ENCODE measurements around the gene CAMK1. TPM values are rescaled to one million over a fixed set of nuclear protein-coding genes. Genes with fewer than 3 reads are reported as not detected.

CAMK1 gene
- total RNA-seq, 1 donor from 2014 or later: 12.3 TPM

DNA sequence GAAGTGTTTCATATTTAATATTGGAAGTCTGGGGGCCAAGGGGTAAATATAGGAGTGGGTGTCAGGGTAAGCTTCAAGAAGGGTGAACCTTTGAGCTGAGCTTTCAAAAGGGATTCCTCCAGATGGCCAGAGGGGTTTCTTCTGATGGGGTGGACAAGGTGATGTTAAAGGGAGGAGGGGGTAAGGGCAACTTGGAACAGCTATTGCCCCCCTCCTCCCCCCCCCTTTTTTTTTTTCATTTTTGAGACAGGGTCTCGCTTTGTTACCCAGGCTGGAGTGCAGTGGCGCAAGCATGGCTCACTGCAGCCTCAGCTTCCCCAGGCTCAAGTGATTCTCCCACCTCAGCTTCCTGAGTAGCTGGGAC is 38.2 kb upstream of the CAMK1 start:
- Histone ChIP-seq H3K27me3 (ENCODE audit: low read depth) (no peaks in the 10 kb centered on the region), H3K4me1 (peaks cover 32% of the 10 kb centered on the region), H3K27ac (replicated peaks) (no peak overlapping the region), H3K4me3 (no peak overlapping the region), H3K9me3 (replicated peaks) (no peaks in the 10 kb centered on the region), H3K36me3 (peaks cover 46% of the 10 kb centered on the region)
- intact Hi-C loops (cut with micrococcal nuclease): no loop called here
- DNase-seq: no peak
- TF ChIP-seq, protein P1, sequence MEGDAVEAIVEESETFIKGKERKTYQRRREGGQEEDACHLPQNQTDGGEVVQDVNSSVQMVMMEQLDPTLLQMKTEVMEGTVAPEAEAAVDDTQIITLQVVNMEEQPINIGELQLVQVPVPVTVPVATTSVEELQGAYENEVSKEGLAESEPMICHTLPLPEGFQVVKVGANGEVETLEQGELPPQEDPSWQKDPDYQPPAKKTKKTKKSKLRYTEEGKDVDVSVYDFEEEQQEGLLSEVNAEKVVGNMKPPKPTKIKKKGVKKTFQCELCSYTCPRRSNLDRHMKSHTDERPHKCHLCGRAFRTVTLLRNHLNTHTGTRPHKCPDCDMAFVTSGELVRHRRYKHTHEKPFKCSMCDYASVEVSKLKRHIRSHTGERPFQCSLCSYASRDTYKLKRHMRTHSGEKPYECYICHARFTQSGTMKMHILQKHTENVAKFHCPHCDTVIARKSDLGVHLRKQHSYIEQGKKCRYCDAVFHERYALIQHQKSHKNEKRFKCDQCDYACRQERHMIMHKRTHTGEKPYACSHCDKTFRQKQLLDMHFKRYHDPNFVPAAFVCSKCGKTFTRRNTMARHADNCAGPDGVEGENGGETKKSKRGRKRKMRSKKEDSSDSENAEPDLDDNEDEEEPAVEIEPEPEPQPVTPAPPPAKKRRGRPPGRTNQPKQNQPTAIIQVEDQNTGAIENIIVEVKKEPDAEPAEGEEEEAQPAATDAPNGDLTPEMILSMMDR (IDR thresholded peaks at IDR 0.05; ENCODE audit: borderline replicate concordance): no peak

DNA sequence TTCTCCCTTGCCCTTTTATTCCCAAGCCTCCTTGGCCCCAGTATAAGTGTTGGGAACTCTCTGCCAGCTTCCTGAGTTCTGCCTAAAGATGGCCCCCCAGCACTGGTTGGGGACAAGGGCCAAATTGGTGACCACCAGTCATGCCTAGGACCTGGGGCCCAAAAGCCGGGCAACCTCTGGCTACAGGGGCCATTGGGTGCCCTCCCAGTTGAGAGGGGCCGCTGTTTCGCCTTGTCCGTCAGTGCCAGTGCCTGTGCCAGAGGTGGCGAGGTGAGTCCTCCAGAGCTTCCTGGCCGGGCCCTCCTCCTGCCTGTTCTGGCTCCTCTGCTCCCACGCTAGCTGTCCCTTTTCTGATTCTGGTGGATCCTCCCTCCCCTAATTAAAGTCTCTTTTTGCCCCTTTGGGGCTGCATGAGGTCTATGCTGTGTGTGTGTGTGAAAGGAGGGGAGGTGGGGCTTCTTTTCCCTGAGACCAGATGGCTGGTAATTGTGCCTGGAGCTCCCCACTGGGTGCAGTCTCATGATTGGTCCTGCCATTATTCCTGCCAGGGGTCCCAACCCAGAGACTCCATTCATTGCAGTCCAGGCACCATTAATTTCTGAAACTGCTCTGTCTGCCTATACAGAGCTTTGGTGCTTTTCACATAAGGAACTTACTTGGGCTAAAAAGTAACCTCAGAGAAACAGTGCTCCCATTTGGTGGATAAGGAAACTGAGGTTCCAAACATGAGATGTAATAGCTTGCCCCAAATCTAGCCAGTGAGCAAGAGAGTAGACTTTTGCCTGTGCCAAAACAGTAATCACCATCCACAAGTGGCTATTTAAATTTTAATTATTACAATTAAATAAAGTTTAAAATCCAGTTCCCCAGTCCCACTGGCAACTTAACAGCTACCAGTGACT is 37.2 kb upstream of the CAMK1 start:
- Histone ChIP-seq H3K9me3 (replicated peaks) (no peaks in the 10 kb centered on the region), H3K4me3 (no peak overlapping the region), H3K27me3 (ENCODE audit: low read depth) (no peaks in the 10 kb centered on the region), H3K27ac (replicated peaks) (no peak overlapping the region), H3K4me1 (peaks cover 36% of the 10 kb centered on the region), H3K36me3 (peaks cover 53% of the 10 kb centered on the region)
- TF ChIP-seq, protein P1 (IDR thresholded peaks at IDR 0.05; ENCODE audit: borderline replicate concordance): no peak
- no peak for DNase-seq
- intact Hi-C loops (cut with micrococcal nuclease): no loop called here

DNA sequence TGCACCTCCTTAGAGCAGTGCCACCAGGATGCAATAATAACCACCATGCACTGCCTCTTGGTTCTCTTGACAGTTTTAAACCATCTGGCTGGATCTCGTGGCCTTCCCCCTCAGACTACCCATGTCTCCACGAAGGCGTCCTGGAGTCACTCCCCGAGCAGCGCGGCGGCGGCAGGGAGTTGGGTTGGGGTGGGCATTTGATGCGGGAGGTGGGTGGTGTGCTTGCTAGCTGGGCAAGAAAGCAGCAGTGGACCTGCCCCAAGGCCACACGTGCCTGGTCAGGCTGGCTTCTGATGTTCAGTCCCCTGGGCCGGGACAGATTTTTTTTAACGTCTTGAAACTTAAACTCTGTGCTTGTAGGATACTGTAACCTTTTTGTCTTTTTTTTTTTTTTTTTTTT is 36.4 kb upstream of the CAMK1 start:
- Histone ChIP-seq H3K4me3 (no peak overlapping the region), H3K27me3 (ENCODE audit: low read depth) (no peaks in the 10 kb centered on the region), H3K36me3 (peaks cover 61% of the 10 kb centered on the region), H3K27ac (replicated peaks) (no peak overlapping the region), H3K9me3 (replicated peaks) (no peaks in the 10 kb centered on the region), H3K4me1 (peaks cover 35% of the 10 kb centered on the region)
- no peak for DNase-seq
- TF ChIP-seq, protein P1 (IDR thresholded peaks at IDR 0.05; ENCODE audit: borderline replicate concordance): no peak
- intact Hi-C loops (cut with micrococcal nuclease): no loop called here

DNA sequence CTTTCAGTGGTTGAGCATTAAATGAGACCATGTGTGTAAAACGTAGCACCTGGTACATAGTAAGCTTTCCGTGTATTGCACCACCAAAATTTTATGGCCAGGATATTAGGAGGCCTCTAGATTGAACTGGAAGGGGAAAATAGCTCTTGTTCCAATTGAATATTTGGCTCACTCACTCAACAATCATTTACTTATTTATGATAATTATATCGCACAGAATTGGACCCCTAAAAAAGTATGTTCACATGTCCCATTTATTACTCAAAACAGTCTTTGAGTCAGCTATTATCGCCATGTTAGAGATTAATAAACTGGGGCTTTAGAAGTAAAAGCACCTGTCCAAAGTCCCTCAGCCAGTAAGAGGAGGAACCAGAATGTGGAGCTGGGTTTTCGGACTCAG is 35.2 kb upstream of the CAMK1 start:
- TF ChIP-seq, protein P1 (IDR thresholded peaks at IDR 0.05; ENCODE audit: borderline replicate concordance): no peak
- H3K9me3 ChIP-seq (replicated peaks): no peaks in the 10 kb centered on the region
- H3K27ac ChIP-seq (replicated peaks): no peak overlapping the region
- H3K4me3 ChIP-seq: no peak overlapping the region
- H3K4me1 ChIP-seq: peaks cover 24% of the 10 kb centered on the region
- DNase-seq: no peak
- no peaks in the 10 kb centered on the region for H3K27me3 ChIP-seq (ENCODE audit: low read depth)
- intact Hi-C loops (cut with micrococcal nuclease): no loop called here
- peaks cover 72% of the 10 kb centered on the region for H3K36me3 ChIP-seq

DNA sequence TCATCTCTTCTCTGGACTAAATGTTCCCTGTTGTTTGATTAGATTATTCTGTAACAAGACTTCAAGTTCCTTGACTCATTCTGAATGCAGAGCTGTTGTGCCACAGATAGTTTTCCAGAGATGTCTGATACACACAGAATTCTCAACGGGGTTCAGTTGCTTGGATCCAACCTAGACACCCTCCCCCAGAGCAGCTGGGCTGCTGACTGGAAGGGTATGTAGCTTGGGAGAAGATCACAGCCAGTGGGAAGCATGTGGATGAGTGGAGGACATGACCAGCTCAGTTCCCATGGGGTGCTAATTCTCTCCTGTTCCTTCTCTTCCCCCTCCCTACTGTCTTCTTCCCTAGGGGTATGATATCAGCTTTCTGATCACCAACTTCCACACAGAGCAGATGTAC is 33.7 kb upstream of the CAMK1 start:
- Histone ChIP-seq H3K9me3 (replicated peaks) (no peaks in the 10 kb centered on the region), H3K27me3 (ENCODE audit: low read depth) (no peaks in the 10 kb centered on the region), H3K4me1 (peaks cover 15% of the 10 kb centered on the region), H3K36me3 (peaks cover 87% of the 10 kb centered on the region), H3K27ac (replicated peaks) (peak overlapping the region; percentile 73), H3K4me3 (no peak overlapping the region)
- intact Hi-C loops (cut with micrococcal nuclease): no loop called here
- DNase-seq: no peak
- TF ChIP-seq, protein P1 (IDR thresholded peaks at IDR 0.05; ENCODE audit: borderline replicate concordance): no peak
